ENCODE measurements around the gene B9D1. TPM values are rescaled to one million over a fixed set of nuclear protein-coding genes. Genes with fewer than 3 reads are reported as not detected.

Gene B9D1
- total RNA-seq = 15.3 TPM

GRCh38 chr17:19362277-19363113 is at the start of gene B9D1:
Gene B9D1, minus strand, starts transcription at chr17:19362723. Its CDS starts 154 bp downstream, at chr17:19362569.

GRCh38 chr17:19410875-19411620 is 48.5 kb upstream of the B9D1 start, which contains the start of gene RNF112:
Gene RNF112, plus strand, starts transcription at chr17:19411232. Its CDS starts 177 bp downstream, at chr17:19411409.

GRCh38 chr17:19386974-19387920 is 24.7 kb upstream of the B9D1 start, which contains the start of gene MFAP4:
Gene MFAP4, minus strand, starts transcription at chr17:19387190. Its CDS starts 35 bp downstream, at chr17:19387155.

GRCh38 chr17:19378416-19379360 is 16.2 kb upstream of the B9D1 start, which contains the start of gene MAPK7:
Gene MAPK7, plus strand, starts transcription at chr17:19378498. Its CDS starts 403 bp downstream, at chr17:19378901.

Small RNA genes lying within 50 kb of the gene (small RNA-seq; reads per million reads assigned to genes)
- 14.3 reads per million, percentile 91 among the genes with 10 or more reads in this experiment for gene MIR1180 (ENCODE audit: low replicate concordance)

Other genes with a start within 250 kb of the B9D1 start
- 5.0 TPM for gene GRAPL, start 235.1 kb downstream of the B9D1 start, total RNA-seq
- 92.0 TPM for gene EPN2, start 125.4 kb downstream of the B9D1 start, total RNA-seq
- gene MAPK7, start 15.8 kb upstream of the B9D1 start, total RNA-seq = 23.2 TPM
- 1.3 TPM for gene MFAP4, start 24.5 kb upstream of the B9D1 start, total RNA-seq
- 47.6 TPM for gene RNF112, start 48.5 kb upstream of the B9D1 start, total RNA-seq
- gene SLC47A1, start 171.1 kb upstream of the B9D1 start, total RNA-seq = 1.6 TPM